IMR-90 (cell line): ENCODE measurements around the gene MT1H. TPM values are rescaled to one million over a fixed set of nuclear protein-coding genes. Genes with fewer than 3 reads are reported as not detected.

Experiments
- ATAC-seq: fragments of 200-7000 bp; cut with Tn5 transposase; 2 replicates; pipeline ENCODE4 v1.9.1; 2020; ENCODE audit warnings: low read depth, mild to moderate bottlenecking, moderate library complexity
- BruUV-seq: library from RNA; stranded (reverse); fragments of 400-500 nt; replicated peaks from 2 replicates; lab custom pipeline; 2021; lab: Mats Ljungman, UMichigan
- CTCF ChIA-PET: fragments of 300-600 bp; formaldehyde crosslinking; extraction: SDS; loops from one replicate; lab custom pipeline; 2021; ENCODE audit warnings: antibody characterized with exemption; lab: Yijun Ruan, JAX
- POLR2A ChIA-PET: fragments of 300-600 bp; sonication (Branson Sonifier 250); formaldehyde crosslinking; loops from one replicate; lab custom pipeline; 2022; ENCODE audit warnings: antibody characterized with exemption; ENCODE audit not compliant: unreplicated experiment; lab: Charles Lee
- DNase-seq: peaks from one replicate; pipeline ENCODE4 v3.0.0; 2013
- H2AFZ ChIP-seq: replicated peaks from 2 replicates; pipeline ENCODE3; 2013; ENCODE audit warnings: low read length, mild to moderate bottlenecking; ENCODE audit not compliant: poor library complexity
- H2AK5ac ChIP-seq: 2 replicates; pipeline ENCODE4 v1.6.1; 2013; ENCODE audit warnings: low read depth, low read length, inconsistent platforms
- H2AK9ac ChIP-seq: replicated peaks from 2 replicates; pipeline ENCODE3; 2013; ENCODE audit warnings: mild to moderate bottlenecking, low read depth, low read length, moderate library complexity; ENCODE audit not compliant: poor library complexity
- H2BK120ac ChIP-seq: 2 replicates; pipeline ENCODE4 v1.6.1; 2013; ENCODE audit warnings: low read depth, low read length, inconsistent platforms
- H2BK15ac ChIP-seq: 3 replicates; pipeline ENCODE4 v1.6.1; 2013; ENCODE audit warnings: low read depth, low read length, inconsistent platforms
- H2BK20ac ChIP-seq: 2 replicates; pipeline ENCODE4 v1.6.1; 2013; ENCODE audit warnings: low read depth, mild to moderate bottlenecking, inconsistent platforms, low read length, moderate library complexity
- H2BK5ac ChIP-seq: 2 replicates; pipeline ENCODE4 v1.6.1; 2013; ENCODE audit warnings: mild to moderate bottlenecking, low read depth, low read length, inconsistent platforms; ENCODE audit not compliant: poor library complexity, severe bottlenecking
- H3K14ac ChIP-seq: replicated peaks from 2 replicates; pipeline ENCODE4 v1.6.1; 2013; ENCODE audit warnings: low read depth, low read length, inconsistent platforms
- H3K18ac ChIP-seq: 2 replicates; pipeline ENCODE4 v1.6.1; 2013; ENCODE audit warnings: low read depth, low read length, control low read depth
- H3K23ac ChIP-seq: 2 replicates; pipeline ENCODE4 v1.6.1; 2013; ENCODE audit warnings: low read depth, low read length, inconsistent platforms
- H3K27ac ChIP-seq: 2 replicates; pipeline ENCODE4 v1.5.1; 2013; ENCODE audit warnings: mild to moderate bottlenecking, control low read depth, low read length; ENCODE audit not compliant: insufficient read depth
- H3K27me3 ChIP-seq: 2 replicates; pipeline ENCODE4 v1.6.1; 2013; ENCODE audit warnings: low read length; ENCODE audit not compliant: control insufficient read depth, insufficient read depth
- H3K36me3 ChIP-seq: 2 replicates; pipeline ENCODE4 v1.6.1; 2013; ENCODE audit warnings: low read length, mixed read lengths; ENCODE audit not compliant: control insufficient read depth, insufficient read depth
- H3K4ac ChIP-seq: 2 replicates; pipeline ENCODE4 v1.6.1; 2013; ENCODE audit warnings: low read depth, low read length, inconsistent platforms
- H3K4me1 ChIP-seq: 2 replicates; pipeline ENCODE4 v1.6.1; 2013; ENCODE audit warnings: low read length, mixed read lengths; ENCODE audit not compliant: control insufficient read depth, insufficient read depth
- H3K4me2 ChIP-seq: 2 replicates; pipeline ENCODE4 v1.6.1; 2013; ENCODE audit warnings: low read depth, mild to moderate bottlenecking, control low read depth, low read length, moderate library complexity
- H3K4me3 ChIP-seq: 2 replicates; pipeline ENCODE4 v1.5.1; 2013; ENCODE audit warnings: low read depth, mild to moderate bottlenecking, control low read depth, low read length, moderate library complexity; ENCODE audit not compliant: insufficient read depth
- H3K56ac ChIP-seq: 2 replicates; pipeline ENCODE4 v1.6.1; 2013; ENCODE audit warnings: low read length, inconsistent platforms; ENCODE audit not compliant: insufficient read depth; ENCODE audit errors: extremely low read depth
- H3K79me1 ChIP-seq, 2 experiments: 2 replicates each; pipeline ENCODE4 v1.6.1; 2013; ENCODE audit warnings: low read length in 2 of 2, inconsistent platforms in 1 of 2, low read depth in 1 of 2
- H3K9ac ChIP-seq: 2 replicates; pipeline ENCODE4 v1.6.1; 2013; ENCODE audit warnings: low read depth, low read length, control low read depth
- H3K9me1 ChIP-seq: 2 replicates; pipeline ENCODE4 v1.6.1; 2013; ENCODE audit warnings: low read length, inconsistent platforms; ENCODE audit not compliant: insufficient read depth
- H3K9me3 ChIP-seq: 2 replicates; pipeline ENCODE4 v1.6.1; 2013; ENCODE audit warnings: low read length; ENCODE audit not compliant: control insufficient read depth, insufficient read depth
- H4K20me1 ChIP-seq: 2 replicates; pipeline ENCODE4 v1.6.1; 2013; ENCODE audit warnings: low read length, inconsistent platforms; ENCODE audit not compliant: insufficient read depth
- H4K5ac ChIP-seq: 2 replicates; pipeline ENCODE4 v1.6.1; 2013; ENCODE audit warnings: mild to moderate bottlenecking, low read depth, low read length, control low read depth
- H4K8ac ChIP-seq, 2 experiments: 2 replicates each; pipeline ENCODE4 v1.6.1; 2013; ENCODE audit warnings: low read depth in 2 of 2, low read length in 2 of 2, control low read depth in 1 of 2, inconsistent platforms in 1 of 2
- H4K91ac ChIP-seq: 2 replicates; pipeline ENCODE4 v1.6.1; 2013; ENCODE audit warnings: low read depth, low read length, inconsistent platforms; ENCODE audit not compliant: insufficient read depth
- BHLHE40 ChIP-seq: fragments of 150-350 bp; IDR thresholded peaks from 2 replicates; pipeline ENCODE4 v1.6.1; 2016; ENCODE audit warnings: mild to moderate bottlenecking, low read depth, low read length
- CEBPB ChIP-seq: IDR thresholded peaks from 2 replicates; pipeline ENCODE4 v1.6.1; 2012; ENCODE audit warnings: low read depth, low read length, improper control_type of control experiment
- FOS ChIP-seq: fragments of 150-350 bp; IDR thresholded peaks from 2 replicates; pipeline ENCODE4 v1.6.1; 2016; ENCODE audit warnings: low read depth, low read length
- MAFK ChIP-seq: IDR thresholded peaks from 2 replicates; pipeline ENCODE4 v1.6.1; 2012; ENCODE audit warnings: low read depth, low read length, improper control_type of control experiment
- MAZ ChIP-seq: IDR thresholded peaks from 2 replicates; pipeline ENCODE4 v1.6.1; 2012; ENCODE audit warnings: low read depth, mild to moderate bottlenecking, low read length, improper control_type of control experiment, moderate library complexity, borderline replicate concordance
- MXI1 ChIP-seq: IDR thresholded peaks from 2 replicates; pipeline ENCODE4 v1.6.1; 2012; ENCODE audit warnings: low read depth, mild to moderate bottlenecking, low read length, moderate library complexity, borderline replicate concordance
- NFE2L2 ChIP-seq: fragments of 150-350 bp; IDR thresholded peaks from 2 replicates; pipeline ENCODE4 v1.6.1; 2016; ENCODE audit warnings: low read depth, mild to moderate bottlenecking, low read length
- POLR2A ChIP-seq: IDR thresholded peaks from 2 replicates; pipeline ENCODE4 v1.6.1; 2012; ENCODE audit warnings: mild to moderate bottlenecking, low read depth, low read length
- RAD21 ChIP-seq: IDR thresholded peaks from 2 replicates; pipeline ENCODE4 v1.6.1; 2012; ENCODE audit warnings: low read length, improper control_type of control experiment
- RCOR1 ChIP-seq: IDR thresholded peaks from 2 replicates; pipeline ENCODE4 v1.6.1; 2012; ENCODE audit warnings: mild to moderate bottlenecking, low read length, improper control_type of control experiment; ENCODE audit not compliant: insufficient replicate concordance
- RFX5 ChIP-seq: IDR thresholded peaks from 2 replicates; pipeline ENCODE4 v1.8.0; 2012; ENCODE audit warnings: low read depth, mild to moderate bottlenecking, low read length, moderate library complexity
- SMC3 ChIP-seq: fragments of 150-350 bp; IDR thresholded peaks from 2 replicates; pipeline ENCODE4 v1.6.1; 2016; ENCODE audit warnings: low read depth, mild to moderate bottlenecking, antibody characterized with exemption, low read length, moderate library complexity
- WGBS, 2 experiments: methylation state at CpG; one replicate each; pipeline versions ENCODE4 v1.1.5 to v1.1.7; 2013; ENCODE audit warnings: missing lambda C conversion rate in 2 of 2; ENCODE audit not compliant: insufficient read length in 1 of 2; ENCODE audit errors: extremely low coverage in 2 of 2; 5-methylcytosine and 5-hydroxymethylcytosine counted together
- dilution Hi-C: fragments of 300-500 bp; cut with HindIII; formaldehyde crosslinking; loops from one replicate; pipeline ENCODE4 v1.14.3; 2018; ENCODE audit warnings: low sequenced_read_pairs; ENCODE audit not compliant: unreplicated experiment
- in situ Hi-C: fragments of 300-500 bp; cut with MboI; formaldehyde crosslinking; loops from 3 replicates; pipeline ENCODE4 v1.14.3; 2019; ENCODE audit warnings: low sequenced_read_pairs, inconsistent platforms, mixed read lengths
- intact Hi-C: fragments of 100-400 bp; cut with micrococcal nuclease; formaldehyde crosslinking; loops from 2 replicates; pipeline ENCODE4 v1.10.0; 2022
- polyA plus RNA-seq, 3 experiments: library from polyadenylated mRNA; depleted of rRNA; stranded (reverse); fragments of >200 nt; gene quantifications; 2 replicates each; pipeline ENCODE4 v1.2.3, GENCODE V29; 2012; ENCODE audit warnings: low replicate concordance in 1 of 3
- total RNA-seq: library from RNA; depleted of rRNA; stranded (reverse); fragments of >200 nt; gene quantifications from 2 replicates; pipeline ENCODE4 v1.2.3, GENCODE V29; 2012
- TF ChIP-seq, protein P1 (sequence below): fragments of 150-350 bp; IDR thresholded peaks from 2 replicates; pipeline ENCODE4 v1.6.1; 2016; ENCODE audit warnings: low read depth, mild to moderate bottlenecking, low read length, moderate library complexity, borderline replicate concordance
- TF ChIP-seq, protein P2 (sequence below): fragments of 150-350 bp; IDR thresholded peaks from 2 replicates; pipeline ENCODE4 v1.6.1; 2017; ENCODE audit warnings: mild to moderate bottlenecking, antibody characterized with exemption, low read length, low read depth

MT1H gene
- total and polyA plus RNA-seq, 2 of the 4 experiments (the other 2 are of a cell fraction), result not detected

DNA sequence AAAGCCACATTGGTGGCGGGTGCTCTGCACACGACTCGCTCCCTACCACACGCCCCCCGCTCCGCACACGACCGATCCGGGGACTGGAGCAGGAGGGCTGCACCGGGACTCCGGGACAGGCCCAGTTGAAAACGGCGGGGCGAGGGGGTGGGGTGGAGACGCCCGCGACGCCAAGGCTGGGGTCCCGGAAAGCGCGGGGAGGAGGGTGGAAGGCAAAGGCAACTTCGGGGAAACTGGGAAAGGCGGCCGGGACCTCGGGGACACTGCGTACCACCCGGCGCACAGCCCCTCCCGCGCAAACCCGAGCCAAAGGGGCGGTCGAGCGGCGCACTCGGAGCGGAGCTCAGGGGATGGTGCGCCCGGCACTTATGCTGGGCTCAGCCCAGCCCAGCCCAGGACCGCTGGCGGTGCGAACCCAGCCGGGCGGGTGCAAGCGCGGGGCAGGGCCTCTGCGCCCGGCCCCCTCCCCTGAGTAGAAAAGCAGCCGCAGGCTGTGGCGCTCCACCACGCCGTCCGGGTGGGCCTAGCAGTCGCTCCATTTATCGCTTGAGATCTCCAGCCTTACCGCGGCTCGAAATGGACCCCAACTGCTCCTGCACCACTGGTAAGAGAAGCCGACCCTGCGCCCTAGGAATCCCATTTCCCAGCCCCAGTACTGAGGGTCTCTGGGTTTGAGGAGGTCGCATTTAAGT, 37.3 kb upstream of the MT1H start, which contains the start of gene MT1M:
Gene MT1M (plus strand): TSS at position 504 of the 692 bp plus-strand sequence. CDS start 73 bp downstream, at position 577.
- Histone ChIP-seq H3K9ac (no peak within 1 kb of the TSS), H3K23ac (no peak within 1 kb of the TSS), H3K9me1 (no peaks in the 10 kb centered on the region), H2BK20ac (no peak within 1 kb of the TSS), H2BK120ac (no peak within 1 kb of the TSS), H3K4ac (no peak within 1 kb of the TSS), H3K4me2 (no peak within 1 kb of the TSS), H3K9me3 (peaks cover 2% of the 10 kb centered on the region; the same call in 1 of the 2 replicates), H3K56ac (no peak within 1 kb of the TSS), H3K18ac (no peak within 1 kb of the TSS), H3K27ac (no peak within 1 kb of the TSS), H3K14ac (no peak within 1 kb of the TSS), H3K27me3 (peaks cover 60% of the 10 kb centered on the region), H3K36me3 (no peaks in the 10 kb centered on the region), H3K4me3 (no peak within 1 kb of the TSS; the same call in 1 of the 2 replicates), H2BK5ac (no peak within 1 kb of the TSS), H4K91ac (no peak within 1 kb of the TSS), H4K5ac (no peak within 1 kb of the TSS), H3K4me1 (no peaks in the 10 kb centered on the region; the same call in 1 of the 2 replicates), H2AK9ac (no peak within 1 kb of the TSS), H4K8ac (no peak within 1 kb of the TSS), H4K20me1 (no peaks in the 10 kb centered on the region), H2BK15ac (no peak within 1 kb of the TSS), H2AK5ac (no peak within 1 kb of the TSS), H2AFZ (peak within 1 kb of the TSS; percentile 56), H3K79me1 (no peaks in the 10 kb centered on the region)
- ChIA-PET CTCF (no interaction called here), POLR2A (no interaction called here)
- in situ Hi-C loops, result no loop called here
- dilution Hi-C loops, result no loop called here
- no peak for DNase-seq
- WGBS, 2 experiments, result 18% methylated on average over 26 of the region's 61 CpGs; no CpG with 5 or more reads in 1 of the 2 experiments
- no peak for TF ChIP-seq RCOR1
- TF ChIP-seq MAZ, result no peak
- TF ChIP-seq FOS, result no peak
- TF ChIP-seq RFX5, result no peak
- no peak for TF ChIP-seq BHLHE40
- TF ChIP-seq SMC3, result no peak
- TF ChIP-seq RAD21, result no peak
- no peak for TF ChIP-seq MXI1
- TF ChIP-seq NFE2L2, result no peak
- TF ChIP-seq, protein P1, sequence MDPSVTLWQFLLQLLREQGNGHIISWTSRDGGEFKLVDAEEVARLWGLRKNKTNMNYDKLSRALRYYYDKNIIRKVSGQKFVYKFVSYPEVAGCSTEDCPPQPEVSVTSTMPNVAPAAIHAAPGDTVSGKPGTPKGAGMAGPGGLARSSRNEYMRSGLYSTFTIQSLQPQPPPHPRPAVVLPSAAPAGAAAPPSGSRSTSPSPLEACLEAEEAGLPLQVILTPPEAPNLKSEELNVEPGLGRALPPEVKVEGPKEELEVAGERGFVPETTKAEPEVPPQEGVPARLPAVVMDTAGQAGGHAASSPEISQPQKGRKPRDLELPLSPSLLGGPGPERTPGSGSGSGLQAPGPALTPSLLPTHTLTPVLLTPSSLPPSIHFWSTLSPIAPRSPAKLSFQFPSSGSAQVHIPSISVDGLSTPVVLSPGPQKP, result no peak
- TF ChIP-seq CEBPB, result no peak
- no peak for TF ChIP-seq POLR2A
- no peak for TF ChIP-seq MAFK
- TF ChIP-seq, protein P2, sequence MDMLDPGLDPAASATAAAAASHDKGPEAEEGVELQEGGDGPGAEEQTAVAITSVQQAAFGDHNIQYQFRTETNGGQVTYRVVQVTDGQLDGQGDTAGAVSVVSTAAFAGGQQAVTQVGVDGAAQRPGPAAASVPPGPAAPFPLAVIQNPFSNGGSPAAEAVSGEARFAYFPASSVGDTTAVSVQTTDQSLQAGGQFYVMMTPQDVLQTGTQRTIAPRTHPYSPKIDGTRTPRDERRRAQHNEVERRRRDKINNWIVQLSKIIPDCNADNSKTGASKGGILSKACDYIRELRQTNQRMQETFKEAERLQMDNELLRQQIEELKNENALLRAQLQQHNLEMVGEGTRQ, result no peak
- no TSS peak for BruUV-seq
- intact Hi-C loops, result no loop called here
- ATAC-seq, result peak; percentile 28; the same call in 1 of the 2 replicates
